Measurements from ENCODE around the gene TMEM214. TPM values are rescaled to one million over a fixed set of nuclear protein-coding genes. Genes with fewer than 3 reads are reported as not detected.

The TMEM214 gene, protein sequence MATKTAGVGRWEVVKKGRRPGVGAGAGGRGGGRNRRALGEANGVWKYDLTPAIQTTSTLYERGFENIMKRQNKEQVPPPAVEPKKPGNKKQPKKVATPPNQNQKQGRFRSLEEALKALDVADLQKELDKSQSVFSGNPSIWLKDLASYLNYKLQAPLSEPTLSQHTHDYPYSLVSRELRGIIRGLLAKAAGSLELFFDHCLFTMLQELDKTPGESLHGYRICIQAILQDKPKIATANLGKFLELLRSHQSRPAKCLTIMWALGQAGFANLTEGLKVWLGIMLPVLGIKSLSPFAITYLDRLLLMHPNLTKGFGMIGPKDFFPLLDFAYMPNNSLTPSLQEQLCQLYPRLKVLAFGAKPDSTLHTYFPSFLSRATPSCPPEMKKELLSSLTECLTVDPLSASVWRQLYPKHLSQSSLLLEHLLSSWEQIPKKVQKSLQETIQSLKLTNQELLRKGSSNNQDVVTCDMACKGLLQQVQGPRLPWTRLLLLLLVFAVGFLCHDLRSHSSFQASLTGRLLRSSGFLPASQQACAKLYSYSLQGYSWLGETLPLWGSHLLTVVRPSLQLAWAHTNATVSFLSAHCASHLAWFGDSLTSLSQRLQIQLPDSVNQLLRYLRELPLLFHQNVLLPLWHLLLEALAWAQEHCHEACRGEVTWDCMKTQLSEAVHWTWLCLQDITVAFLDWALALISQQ
- total RNA-seq: 38.1 and 38.7 TPM in 2 replicates

DNA sequence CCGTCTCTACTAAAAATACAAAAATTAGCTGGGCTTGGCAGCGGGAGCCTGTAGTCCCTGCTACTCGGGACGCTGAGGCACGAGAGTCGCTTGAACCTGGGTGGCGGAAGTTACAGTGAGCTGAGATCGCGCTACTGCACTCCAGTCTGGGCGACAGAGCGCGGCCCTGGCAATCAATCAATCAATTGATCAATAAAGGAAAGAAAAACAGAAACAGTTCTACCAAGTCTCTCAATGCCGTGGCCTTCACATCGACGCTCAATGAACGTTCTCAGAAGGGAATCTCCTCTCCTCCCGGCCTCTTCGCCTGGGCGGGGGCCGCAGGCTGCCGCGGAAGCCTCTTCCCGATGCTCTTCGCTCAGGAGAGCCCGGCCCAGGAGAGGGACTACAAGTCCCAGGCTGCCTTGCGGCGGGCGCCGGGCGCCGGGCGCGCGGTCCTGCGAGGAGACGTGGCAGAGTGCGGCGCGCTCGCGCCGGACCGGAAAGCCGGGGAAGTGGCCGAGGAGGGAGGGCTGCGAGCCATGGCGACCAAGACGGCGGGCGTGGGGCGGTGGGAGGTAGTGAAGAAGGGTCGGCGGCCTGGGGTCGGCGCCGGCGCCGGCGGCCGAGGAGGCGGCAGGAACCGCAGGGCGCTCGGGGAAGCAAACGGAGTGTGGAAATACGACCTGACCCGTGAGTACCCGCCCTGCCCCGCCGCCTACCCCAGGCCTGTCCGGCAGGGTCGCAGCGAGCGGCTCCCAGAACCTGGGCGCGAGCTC lies at the start of gene TMEM214:
Gene TMEM214 (plus strand): TSS at position 471 of the 758 bp plus-strand sequence. CDS start 51 bp downstream, at position 522.

DNA sequence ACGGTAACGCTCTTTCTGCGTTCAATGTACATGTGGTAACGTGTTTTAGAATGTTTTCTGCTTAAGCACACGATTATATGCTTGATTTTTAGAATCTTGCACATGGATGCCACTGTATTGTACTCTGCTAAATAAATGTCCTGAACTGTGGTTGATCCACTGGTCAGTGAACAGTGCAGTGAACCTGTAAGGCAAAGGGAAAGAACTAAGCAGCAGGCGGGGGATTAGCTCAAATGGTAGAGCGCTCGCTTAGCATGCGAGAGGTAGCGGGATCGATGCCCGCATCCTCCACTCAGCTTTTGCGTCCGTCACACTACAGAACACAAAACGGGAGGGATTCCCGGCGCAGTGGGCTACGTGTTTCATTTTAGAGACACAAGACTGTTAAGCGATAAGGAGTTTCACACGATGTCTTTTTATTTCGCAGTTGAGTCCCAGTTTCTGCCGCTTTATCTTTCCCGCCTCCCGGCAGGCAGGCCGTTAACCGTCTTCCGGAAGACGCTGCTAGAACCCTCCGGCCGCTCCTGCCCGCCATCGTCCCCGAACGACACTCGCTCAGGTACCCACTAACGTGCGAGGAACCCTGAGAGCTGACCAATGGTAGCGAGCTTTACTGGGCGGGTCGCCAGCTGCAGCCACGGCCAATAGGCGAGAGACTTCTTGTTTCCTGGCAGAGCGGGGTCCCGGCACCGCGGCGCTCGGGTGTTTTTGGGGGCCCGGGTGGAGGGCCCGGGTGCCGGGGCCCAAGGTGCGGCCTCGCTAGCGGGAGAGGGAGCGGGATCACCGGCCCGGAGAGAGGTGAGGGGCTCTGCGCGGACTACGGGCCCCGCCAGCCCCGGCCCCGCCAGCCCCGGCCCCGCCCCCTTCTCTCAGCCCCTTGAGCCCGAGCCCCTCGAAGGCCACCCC lies 18.5 kb downstream of the TMEM214 start, which contains the start of gene AGBL5:
Gene AGBL5 (plus strand): TSS at position 673 of the 906 bp plus-strand sequence. CDS start 1,291 bp downstream, outside the sequence.

DNA sequence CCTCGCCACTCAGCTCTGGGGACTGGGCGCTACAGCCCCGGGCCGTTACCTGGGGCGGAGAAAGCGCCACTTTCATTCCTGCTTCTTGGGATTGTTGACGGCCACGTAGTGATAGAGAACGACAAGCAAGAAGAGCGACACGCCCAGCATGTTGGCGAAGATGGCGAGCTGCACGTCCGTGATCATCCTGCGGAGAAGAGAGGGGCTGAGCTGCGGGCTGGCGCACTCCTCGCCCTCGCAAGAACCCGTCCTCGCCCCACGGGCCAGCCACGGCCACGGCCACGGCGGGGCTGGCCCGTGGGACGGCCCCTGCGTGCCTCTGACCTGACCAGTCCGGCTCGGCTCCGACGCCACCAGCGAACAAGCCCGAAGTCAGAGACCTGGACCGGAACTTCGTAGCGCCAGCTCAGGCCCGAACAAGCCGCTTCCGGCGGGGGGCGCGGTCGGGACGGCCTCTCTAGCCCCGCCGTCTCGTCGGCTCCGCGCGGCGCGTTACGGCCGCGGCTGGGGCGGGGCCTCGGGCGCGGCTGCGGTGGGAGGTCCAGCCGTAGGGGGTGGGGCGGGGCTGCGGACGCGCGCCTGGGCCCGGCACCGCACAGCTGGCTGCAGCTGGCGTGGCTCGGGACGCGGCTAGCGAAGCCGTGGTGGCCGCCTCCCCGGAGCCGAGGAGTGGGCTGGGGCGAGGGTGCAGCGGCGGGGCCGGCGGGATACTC lies 38.7 kb downstream of the TMEM214 start, which contains the start of gene OST4:
Gene OST4 (minus strand): TSS at position 378 of the 713 bp plus-strand sequence.

DNA sequence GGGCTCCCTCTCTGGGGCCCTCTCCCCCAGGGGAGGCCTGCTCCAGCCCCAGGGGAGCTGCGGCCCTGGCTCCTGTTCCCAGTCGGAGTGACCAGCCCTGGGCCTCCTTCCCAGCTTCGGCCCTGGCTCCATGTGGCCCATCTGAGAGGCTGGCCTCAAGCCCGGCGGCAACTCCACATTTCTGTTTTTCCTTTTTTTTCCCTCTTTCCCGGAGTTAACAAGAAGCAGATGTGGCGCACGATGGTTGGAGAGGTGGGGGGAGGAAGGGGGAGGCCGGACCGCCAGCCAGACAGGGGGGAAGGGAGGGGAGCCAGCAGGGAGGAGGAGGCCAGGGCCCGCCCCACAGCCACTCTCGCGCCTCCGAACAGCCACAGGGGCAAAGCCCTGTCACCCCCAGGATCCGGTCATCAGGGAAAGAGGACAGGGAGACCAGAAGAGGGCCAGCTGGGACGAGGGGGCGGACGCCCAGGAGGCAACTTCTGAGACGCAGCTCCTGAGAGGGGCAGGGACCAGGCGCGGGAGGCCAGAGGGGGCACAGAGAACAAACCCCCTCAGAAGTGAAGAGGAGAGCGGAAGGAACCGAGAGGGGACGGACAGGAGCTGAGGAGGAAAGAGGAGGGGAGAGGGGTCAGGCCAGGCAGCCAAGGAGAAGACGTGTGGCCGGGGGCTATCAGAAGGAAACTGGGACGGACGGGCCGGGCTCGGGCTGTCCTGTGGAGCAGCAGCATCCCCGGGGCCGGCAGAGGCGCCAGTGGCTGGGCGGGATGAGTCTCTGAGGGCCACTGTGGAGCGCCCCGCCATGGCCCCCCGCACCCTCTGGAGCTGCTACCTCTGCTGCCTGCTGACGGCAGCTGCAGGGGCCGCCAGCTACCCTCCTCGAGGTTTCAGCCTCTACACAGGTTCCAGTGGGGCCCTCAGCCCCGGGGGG lies 45.8 kb downstream of the TMEM214 start, which contains the start of gene EMILIN1:
Gene EMILIN1 (plus strand): TSS at position 349 of the 928 bp plus-strand sequence. CDS start 451 bp downstream, at position 800.

DNA sequence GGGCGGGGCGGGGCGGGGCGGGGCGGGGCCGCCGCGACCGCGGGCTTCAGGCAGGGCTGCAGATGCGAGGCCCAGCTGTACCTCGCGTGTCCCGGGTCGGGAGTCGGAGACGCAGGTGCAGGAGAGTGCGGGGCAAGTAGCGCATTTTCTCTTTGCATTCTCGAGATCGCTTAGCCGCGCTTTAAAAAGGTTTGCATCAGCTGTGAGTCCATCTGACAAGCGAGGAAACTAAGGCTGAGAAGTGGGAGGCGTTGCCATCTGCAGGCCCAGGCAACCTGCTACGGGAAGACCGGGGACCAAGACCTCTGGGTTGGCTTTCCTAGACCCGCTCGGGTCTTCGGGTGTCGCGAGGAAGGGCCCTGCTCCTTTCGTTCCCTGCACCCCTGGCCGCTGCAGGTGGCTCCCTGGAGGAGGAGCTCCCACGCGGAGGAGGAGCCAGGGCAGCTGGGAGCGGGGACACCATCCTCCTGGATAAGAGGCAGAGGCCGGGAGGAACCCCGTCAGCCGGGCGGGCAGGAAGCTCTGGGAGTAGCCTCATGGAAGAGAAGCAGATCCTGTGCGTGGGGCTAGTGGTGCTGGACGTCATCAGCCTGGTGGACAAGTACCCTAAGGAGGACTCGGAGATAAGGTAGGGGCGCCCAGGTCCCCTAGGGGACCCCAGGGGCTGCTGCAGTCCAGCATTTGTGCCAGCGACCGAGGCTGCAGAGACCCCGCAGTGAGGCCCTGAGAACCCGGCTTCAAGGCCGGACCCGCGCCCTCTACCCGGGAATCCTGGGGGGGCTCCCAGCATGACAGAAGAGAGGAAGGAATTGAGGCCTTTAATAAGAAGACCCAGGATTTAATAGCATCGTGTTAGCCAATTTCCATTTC lies 54.2 kb downstream of the TMEM214 start, which contains the start of gene KHK:
Gene KHK (plus strand): TSS at position 49 of the 870 bp plus-strand sequence. CDS start 488 bp downstream, at position 537.

Other genes starting within 250 kb of the TMEM214 start
- gene CENPA, start 246.9 kb upstream of the TMEM214 start, total RNA-seq: 4.2 and 9.0 TPM in 2 replicates
- not detected in 2 replicates for gene DPYSL5, start 184.8 kb upstream of the TMEM214 start, total RNA-seq
- gene MAPRE3, start 62.3 kb upstream of the TMEM214 start, total RNA-seq: 3.6 and 5.7 TPM in 2 replicates
- gene AGBL5, start 18.7 kb downstream of the TMEM214 start, total RNA-seq: 16.5 and 20.5 TPM in 2 replicates
- 560 and 659 TPM in 2 replicates for gene OST4, start 38.7 kb downstream of the TMEM214 start, total RNA-seq
- gene EMILIN1, start 45.6 kb downstream of the TMEM214 start, total RNA-seq: 260 and 292 TPM in 2 replicates
- 0.81 and 1.3 TPM in 2 replicates for gene KHK, start 53.8 kb downstream of the TMEM214 start, total RNA-seq
- 7.0 and 12.2 TPM in 2 replicates for gene CGREF1, start 86.2 kb downstream of the TMEM214 start, total RNA-seq
- gene ABHD1, start 90.8 kb downstream of the TMEM214 start, total RNA-seq: 0.40 TPM in 1 of 2 replicates, not detected in the other
- 40.1 and 54.8 TPM in 2 replicates for gene PREB, start 101.7 kb downstream of the TMEM214 start, total RNA-seq
- gene PRR30, start 106.4 kb downstream of the TMEM214 start, total RNA-seq: not detected in 2 replicates
- gene TCF23, start 116.0 kb downstream of the TMEM214 start, total RNA-seq: not detected in 2 replicates
- 219 and 241 TPM in 2 replicates for gene ATRAID, start 179.1 kb downstream of the TMEM214 start, total RNA-seq
- 6.2 and 10.8 TPM in 2 replicates for gene SLC5A6, start 179.3 kb downstream of the TMEM214 start, total RNA-seq
- gene CAD, start 184.4 kb downstream of the TMEM214 start, total RNA-seq: 20.6 and 26.8 TPM in 2 replicates
- 0.19 TPM in 1 of 2 replicates, not detected in the other for gene SLC30A3, start 230.1 kb downstream of the TMEM214 start, total RNA-seq
- not detected in 2 replicates for gene DNAJC5G, start 242.5 kb downstream of the TMEM214 start, total RNA-seq
- gene TRIM54, start 249.5 kb downstream of the TMEM214 start, total RNA-seq: 0.13 and 0.19 TPM in 2 replicates